ENCODE results near the gene TMEM44. TPM values are rescaled to one million over a fixed set of nuclear protein-coding genes. Genes with fewer than 3 reads are reported as not detected.

The TMEM44 gene
- polyA plus RNA-seq, 1 experiment, result 14.0 TPM

- Histone ChIP-seq H3K4me3 (ENCODE audit: low read depth, low read length) (no peak overlapping the region), H3K27ac (ENCODE audit: low read depth, low read length) (no peak overlapping the region), H3K27me3 (ENCODE audit: control insufficient read depth, insufficient read depth, low read length) (no peaks in the 10 kb centered on the region), H3K9me3 (ENCODE audit: control insufficient read depth, insufficient read depth, low read length) (peaks cover 3% of the 10 kb centered on the region; the same call in 1 of the 2 replicates)
- no peak for DNase-seq (ENCODE audit: low read depth, low spot score)
- ChIA-PET POLR2A (no interaction called here), CTCF (no interaction called here)
- TF ChIP-seq CTCF (IDR thresholded peaks at IDR 0.05; ENCODE audit: low read depth, low read length), result no peak
Measured at GRCh38 chr3:194617827-194618226, 15.4 kb downstream of the TMEM44 start.

- ChIA-PET POLR2A (no interaction called here), CTCF (no interaction called here)
- H3K9me3 ChIP-seq (ENCODE audit: control insufficient read depth, insufficient read depth, low read length), result peaks cover 3% of the 10 kb centered on the region; the same call in 1 of the 2 replicates
- H3K4me3 ChIP-seq (ENCODE audit: low read depth, low read length), result no peak overlapping the region
- no peak overlapping the region for H3K27ac ChIP-seq (ENCODE audit: low read depth, low read length)
- DNase-seq (ENCODE audit: low read depth, low spot score), result no peak
- no peak for TF ChIP-seq CTCF (IDR thresholded peaks at IDR 0.05; ENCODE audit: low read depth, low read length)
- H3K27me3 ChIP-seq (ENCODE audit: control insufficient read depth, insufficient read depth, low read length), result no peaks in the 10 kb centered on the region
Measured at GRCh38 chr3:194617143-194617671, 16.0 kb downstream of the TMEM44 start.

GRCh38 chr3:194615226-194615625 is 18.0 kb downstream of the TMEM44 start:
- DNase-seq (ENCODE audit: low read depth, low spot score), result no peak
- peaks cover 3% of the 10 kb centered on the region; the same call in 1 of the 2 replicates for H3K9me3 ChIP-seq (ENCODE audit: control insufficient read depth, insufficient read depth, low read length)
- ChIA-PET CTCF (interaction anchor here (0.9 to 1.0 kb wide), 2 partner anchors 19 to 21 kb away, joined by 3 read pairs; no protein-coding TSS in a partner anchor), POLR2A (interaction anchor here (1.4 kb wide), 1 partner anchor 19 kb away, joined by 3 read pairs; no protein-coding TSS in a partner anchor)
- no peak overlapping the region for H3K27ac ChIP-seq (ENCODE audit: low read depth, low read length)
- H3K4me3 ChIP-seq (ENCODE audit: low read depth, low read length), result no peak overlapping the region
- no peaks in the 10 kb centered on the region for H3K27me3 ChIP-seq (ENCODE audit: control insufficient read depth, insufficient read depth, low read length)
- no peak for TF ChIP-seq CTCF (IDR thresholded peaks at IDR 0.05; ENCODE audit: low read depth, low read length)

- H3K27ac ChIP-seq (ENCODE audit: low read depth, low read length), result no peak overlapping the region
- no peak for TF ChIP-seq CTCF (IDR thresholded peaks at IDR 0.05; ENCODE audit: low read depth, low read length)
- ChIA-PET POLR2A (no interaction called here), CTCF (interaction anchor here (0.6 kb wide), 1 partner anchor 11 kb away, joined by 4 read pairs; no protein-coding TSS in a partner anchor)
- H3K9me3 ChIP-seq (ENCODE audit: control insufficient read depth, insufficient read depth, low read length), result no peaks in the 10 kb centered on the region; the same call in 1 of the 2 replicates
- no peak for DNase-seq (ENCODE audit: low read depth, low spot score)
- no peaks in the 10 kb centered on the region for H3K27me3 ChIP-seq (ENCODE audit: control insufficient read depth, insufficient read depth, low read length)
- no peak overlapping the region for H3K4me3 ChIP-seq (ENCODE audit: low read depth, low read length)
Measured at GRCh38 chr3:194612221-194612620, 21.0 kb downstream of the TMEM44 start.

- POLR2A ChIA-PET, result no interaction called here
- DNase-seq (ENCODE audit: low read depth, low spot score), result no peak
- no peak for TF ChIP-seq CTCF (IDR thresholded peaks at IDR 0.05; ENCODE audit: low read depth, low read length)
- Histone ChIP-seq H3K4me3 (ENCODE audit: low read depth, low read length) (no peak overlapping the region), H3K27me3 (ENCODE audit: control insufficient read depth, insufficient read depth, low read length) (no peaks in the 10 kb centered on the region), H3K9me3 (ENCODE audit: control insufficient read depth, insufficient read depth, low read length) (no peaks in the 10 kb centered on the region; the same call in 1 of the 2 replicates), H3K27ac (ENCODE audit: low read depth, low read length) (no peak overlapping the region)
- CTCF ChIA-PET, result interaction anchor here (1.0 to 1.3 kb wide), 3 partner anchors 17 to 267 kb away, joined by 3 to 4 read pairs (median 3); partner anchors contain the start of gene TMEM44
Measured at GRCh38 chr3:194610689-194611088, 22.5 kb downstream of the TMEM44 start.
